ENCODE measurements around the gene DDX20. TPM values are rescaled to one million over a fixed set of nuclear protein-coding genes. Genes with fewer than 3 reads are reported as not detected.

Gene DDX20
- total RNA-seq, 4 donors from 2014 or later: 16.8 to 24.4 (median 21.5) TPM

GRCh38 chr1:111804776-111805175 is 49.1 kb downstream of the DDX20 start:
- no peak for TF ChIP-seq CTCF (IDR thresholded peaks at IDR 0.05; ENCODE audit: low read depth)

GRCh38 chr1:111805251-111805650 is 49.5 kb downstream of the DDX20 start:
- TF ChIP-seq CTCF (IDR thresholded peaks at IDR 0.05; ENCODE audit: low read depth): no peak

GRCh38 chr1:111811891-111812290 is 56.2 kb downstream of the DDX20 start:
- TF ChIP-seq CTCF (IDR thresholded peaks at IDR 0.05; ENCODE audit: low read depth): no peak

GRCh38 chr1:111812306-111812705 is 56.6 kb downstream of the DDX20 start:
- no peak for TF ChIP-seq CTCF (IDR thresholded peaks at IDR 0.05; ENCODE audit: low read depth)

GRCh38 chr1:111813440-111814304 is 58.0 kb downstream of the DDX20 start:
- TF ChIP-seq CTCF (IDR thresholded peaks at IDR 0.05; ENCODE audit: low read depth): no peak

- no peak for TF ChIP-seq CTCF (IDR thresholded peaks at IDR 0.05; ENCODE audit: low read depth)
Measured at GRCh38 chr1:111814305-111814628, 58.6 kb downstream of the DDX20 start.

- no peak for TF ChIP-seq CTCF (IDR thresholded peaks at IDR 0.05; ENCODE audit: low read depth)
Measured at GRCh38 chr1:111814642-111815041, 58.9 kb downstream of the DDX20 start.

Small RNA genes lying within 50 kb of the gene (small RNA-seq; reads per million reads assigned to genes)
- gene INKA2: 1.1 reads per million

Other genes with a start within 250 kb of the DDX20 start
- gene RAP1A, start 136.1 kb upstream of the DDX20 start, total RNA-seq: 100 to 1,000 TPM in 2 of 4 donors, 10 to 100 TPM in 2; 61.4 to 167 (median 95.0) TPM
- gene INKA2, start 16.5 kb upstream of the DDX20 start, total RNA-seq: 10 to 100 TPM in 1 of 4 donors, 1 to 10 TPM in 3; 3.7 to 10.5 (median 4.1) TPM
- gene KCND3, start 233.8 kb downstream of the DDX20 start, total RNA-seq: 10 to 100 TPM in 1 of 4 donors, 1 to 10 TPM in 3; 4.8 to 11.1 (median 5.7) TPM

Measured in subcutaneous adipose tissue (tissue), 4 donors.